Mesenchymal stem cell (in vitro differentiated cells and primary cell): ENCODE measurements around the gene HUNK.

ENCODE experiments used
- DNase-seq: peaks from one replicate; pipeline ENCODE4 v3.0.0-alpha.2; 2013
- H2AFZ ChIP-seq: one replicate; pipeline ENCODE4 v1.6.1; 2013; ENCODE audit warnings: low read depth, mild to moderate bottlenecking, control low read depth, inconsistent platforms, low read length, moderate library complexity
- H2AK5ac ChIP-seq: 2 replicates; pipeline ENCODE4 v1.6.1; 2013; ENCODE audit warnings: low read length, moderate library complexity, mild to moderate bottlenecking, inconsistent platforms; ENCODE audit not compliant: severe bottlenecking
- H2BK120ac ChIP-seq: one replicate; pipeline ENCODE4 v1.6.1; 2013; ENCODE audit warnings: low read depth, mild to moderate bottlenecking, inconsistent platforms, low read length, moderate library complexity
- H2BK12ac ChIP-seq, 2 experiments: one replicate each; pipeline ENCODE4 v1.6.1; 2013; ENCODE audit warnings: inconsistent platforms in 2 of 2, low read length in 2 of 2, mild to moderate bottlenecking in 2 of 2, moderate library complexity in 2 of 2, control low read depth in 1 of 2
- H2BK15ac ChIP-seq: one replicate; pipeline ENCODE4 v1.6.1; 2013; ENCODE audit warnings: mild to moderate bottlenecking, low read depth, inconsistent platforms; ENCODE audit not compliant: poor library complexity, severe bottlenecking
- H2BK5ac ChIP-seq: 2 replicates; pipeline ENCODE4 v1.6.1; 2013; ENCODE audit warnings: low read depth, mild to moderate bottlenecking, low read length, control low read depth, inconsistent platforms; ENCODE audit not compliant: poor library complexity, severe bottlenecking
- H3K14ac ChIP-seq, 2 experiments: one replicate each; pipeline ENCODE4 v1.6.1; 2013; ENCODE audit warnings: inconsistent platforms in 2 of 2, low read length in 2 of 2, control low read depth in 1 of 2, mild to moderate bottlenecking in 1 of 2, moderate library complexity in 1 of 2
- H3K18ac ChIP-seq, 2 experiments: one replicate each; pipeline ENCODE4 v1.6.1; 2013; ENCODE audit warnings: inconsistent platforms in 2 of 2, low read length in 2 of 2, control low read depth in 1 of 2, low read depth in 1 of 2, mild to moderate bottlenecking in 1 of 2
- H3K23ac ChIP-seq, 2 experiments: one replicate each; pipeline ENCODE4 v1.6.1; 2013; ENCODE audit warnings: inconsistent platforms in 2 of 2, low read length in 2 of 2, mild to moderate bottlenecking in 2 of 2, moderate library complexity in 2 of 2, control low read depth in 1 of 2
- H3K27ac ChIP-seq: 2 replicates; pipeline ENCODE4 v1.5.1; 2013; ENCODE audit warnings: mild to moderate bottlenecking, moderate library complexity, low read length, control low read depth, inconsistent platforms; ENCODE audit not compliant: poor library complexity, severe bottlenecking
- H3K27me3 ChIP-seq, 2 experiments: 2 replicates each; pipeline versions ENCODE4 v1.6.1 to v1.7.0; 2013; ENCODE audit warnings: low read length in 2 of 2, mild to moderate bottlenecking in 2 of 2, moderate library complexity in 2 of 2, control low read depth in 1 of 2, inconsistent platforms in 1 of 2; ENCODE audit not compliant: control insufficient read depth in 1 of 2, insufficient read depth in 1 of 2
- H3K36me3 ChIP-seq, 2 experiments: 2 replicates each; pipeline versions ENCODE4 v1.6.1 to v1.7.0; 2013; ENCODE audit warnings: low read length in 2 of 2, control low read depth in 1 of 2, inconsistent platforms in 1 of 2, low read depth in 1 of 2, mild to moderate bottlenecking in 1 of 2; ENCODE audit not compliant: insufficient read depth in 2 of 2, control insufficient read depth in 1 of 2
- H3K4ac ChIP-seq, 2 experiments: one replicate each; pipeline ENCODE4 v1.6.1; 2013; ENCODE audit warnings: inconsistent platforms in 2 of 2, low read length in 2 of 2, mild to moderate bottlenecking in 2 of 2, moderate library complexity in 2 of 2, control low read depth in 1 of 2, low read depth in 1 of 2
- H3K4me1 ChIP-seq: 2 replicates; pipeline ENCODE4 v1.6.1; 2013; ENCODE audit warnings: low read depth, low read length, control low read depth; ENCODE audit not compliant: control insufficient read depth, insufficient read depth
- H3K4me2 ChIP-seq: 2 replicates; pipeline ENCODE4 v1.6.1; 2013; ENCODE audit warnings: low read length, mild to moderate bottlenecking, inconsistent platforms; ENCODE audit not compliant: poor library complexity, severe bottlenecking
- H3K4me3 ChIP-seq, 2 experiments: 2 replicates each; pipeline versions ENCODE4 v1.5.1 to v1.7.0; 2013; ENCODE audit warnings: low read length in 2 of 2, mild to moderate bottlenecking in 2 of 2, control low read depth in 1 of 2, low read depth in 1 of 2; ENCODE audit not compliant: insufficient read depth in 1 of 2
- H3K79me1 ChIP-seq: replicated peaks from 2 replicates; pipeline ENCODE4 v1.6.1; 2013; ENCODE audit warnings: mild to moderate bottlenecking, control low read depth, low read length, inconsistent platforms; ENCODE audit not compliant: poor library complexity, severe bottlenecking
- H3K9ac ChIP-seq: 2 replicates; pipeline ENCODE4 v1.7.0; 2013; ENCODE audit warnings: mild to moderate bottlenecking, low read length, moderate library complexity
- H3K9me3 ChIP-seq: 2 replicates; pipeline ENCODE4 v1.7.0; 2013; ENCODE audit warnings: mild to moderate bottlenecking, low read length; ENCODE audit not compliant: control insufficient read depth
- H4K8ac ChIP-seq: one replicate; pipeline ENCODE4 v1.6.1; 2013; ENCODE audit warnings: inconsistent platforms, mild to moderate bottlenecking, low read length, moderate library complexity
- H4K91ac ChIP-seq: one replicate; pipeline ENCODE4 v1.6.1; 2013; ENCODE audit warnings: mild to moderate bottlenecking, low read length, inconsistent platforms
- WGBS: methylation state at CpG from one replicate; pipeline ENCODE4 v1.1.7; 2013; ENCODE audit warnings: mixed read lengths; 5-methylcytosine and 5-hydroxymethylcytosine counted together

The HUNK gene

GRCh38 chr21:31903896-31904295 is 31.1 kb downstream of the HUNK start:
- 75% methylated on average over 2 of the region's 3 CpGs for WGBS

DNA sequence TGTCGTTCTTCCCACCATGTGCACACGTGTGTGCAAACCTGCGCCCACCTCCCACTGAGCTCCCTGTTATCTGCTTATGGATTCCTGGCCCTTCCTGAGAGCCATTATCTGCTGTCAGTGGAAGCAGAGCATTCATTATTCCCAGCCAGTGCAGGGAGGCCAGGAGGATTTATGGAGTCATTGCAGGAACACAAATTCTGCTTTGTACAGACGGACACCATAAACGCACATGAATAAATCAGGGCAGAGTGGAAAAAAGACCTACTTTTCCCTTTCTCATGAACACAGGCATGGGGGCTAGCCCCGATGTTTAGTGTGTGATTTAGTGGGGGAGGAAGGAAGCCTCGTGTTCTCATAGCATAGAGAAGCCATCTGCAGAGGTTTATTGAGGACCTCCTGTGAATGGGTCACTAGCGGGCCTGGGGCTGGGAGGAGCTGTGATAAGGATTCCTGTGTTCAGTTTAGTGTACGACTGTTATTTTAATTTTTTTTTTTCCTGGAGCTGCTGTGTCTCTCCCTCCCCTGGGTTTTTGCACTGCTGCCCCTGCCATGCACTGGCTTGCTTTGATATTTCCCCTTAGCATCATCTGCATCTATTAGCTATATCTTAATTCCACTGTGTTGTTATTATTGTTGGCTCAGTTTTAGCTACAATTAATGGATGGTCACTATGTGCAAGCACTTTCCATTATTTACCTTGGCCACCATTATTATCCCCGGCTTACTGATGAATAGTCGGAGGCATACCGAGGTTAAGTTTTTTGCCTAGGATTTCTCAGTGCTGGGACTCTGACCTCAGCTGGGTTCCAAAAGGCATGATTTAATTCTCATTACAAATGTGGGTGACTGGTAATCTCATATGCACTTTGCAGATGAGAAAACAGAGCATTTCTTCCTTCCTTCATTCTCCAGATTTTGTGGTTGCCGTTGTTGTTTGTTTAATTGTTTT is 33.0 kb downstream of the HUNK start:
- peaks cover 0 to 13% of the 10 kb centered on the region in 2 experiments for H3K27me3 ChIP-seq
- H2BK15ac ChIP-seq = no peak overlapping the region
- H2BK120ac ChIP-seq = no peak overlapping the region
- H3K4me1 ChIP-seq = peaks cover 7% of the 10 kb centered on the region
- peak overlapping the region in 1 of 2 experiments; percentile 10 for H3K4ac ChIP-seq
- no peak overlapping the region for H3K18ac ChIP-seq
- no peak overlapping the region for H2BK12ac ChIP-seq
- no peak overlapping the region for H3K4me2 ChIP-seq
- no peak overlapping the region for H2BK5ac ChIP-seq
- DNase-seq = no peak
- no peak overlapping the region for H3K23ac ChIP-seq
- no peak overlapping the region for H2AFZ ChIP-seq
- H3K9ac ChIP-seq = no peak overlapping the region
- H3K4me3 ChIP-seq = no peak overlapping the region
- no peak overlapping the region for H3K14ac ChIP-seq
- H3K36me3 ChIP-seq = no peaks in the 10 kb centered on the region
- no peak overlapping the region for H2AK5ac ChIP-seq
- no peaks in the 10 kb centered on the region for H3K79me1 ChIP-seq
- H3K27ac ChIP-seq = no peak overlapping the region
- H3K9me3 ChIP-seq = no peaks in the 10 kb centered on the region
- H4K8ac ChIP-seq = no peak overlapping the region
- no peak overlapping the region for H4K91ac ChIP-seq
- 44% methylated on average over 12 of the region's 13 CpGs for WGBS

More at GRCh38 chr21:31903896-31904295, 31.1 kb downstream of the HUNK start:
- no peak overlapping the region for H3K4ac ChIP-seq
- no peak overlapping the region for H2AFZ ChIP-seq
- no peaks in the 10 kb centered on the region for H3K9me3 ChIP-seq
- no peak overlapping the region for H2BK12ac ChIP-seq
- H2BK15ac ChIP-seq = no peak overlapping the region
- peaks cover 3% of the 10 kb centered on the region for H3K4me1 ChIP-seq
- H3K9ac ChIP-seq = no peak overlapping the region
- H3K4me2 ChIP-seq = no peak overlapping the region
- H2BK120ac ChIP-seq = no peak overlapping the region
- DNase-seq = no peak
- no peak overlapping the region for H2AK5ac ChIP-seq
- H3K23ac ChIP-seq = no peak overlapping the region
- H2BK5ac ChIP-seq = no peak overlapping the region
- H3K4me3 ChIP-seq = no peak overlapping the region
- H3K27ac ChIP-seq = no peak overlapping the region
- no peak overlapping the region for H3K18ac ChIP-seq
- no peak overlapping the region for H4K91ac ChIP-seq
- no peaks in the 10 kb centered on the region for H3K79me1 ChIP-seq
- no peak overlapping the region for H4K8ac ChIP-seq
- H3K36me3 ChIP-seq = no peaks in the 10 kb centered on the region
- H3K14ac ChIP-seq = no peak overlapping the region
- H3K27me3 ChIP-seq = peaks cover 0 to 5% of the 10 kb centered on the region in 2 experiments

GRCh38 chr21:31908106-31909031 is 35.5 kb downstream of the HUNK start:
- H2BK12ac ChIP-seq = no peak overlapping the region
- H3K79me1 ChIP-seq = no peaks in the 10 kb centered on the region
- no peak overlapping the region for H3K23ac ChIP-seq
- peaks cover 0 to 13% of the 10 kb centered on the region in 2 experiments for H3K27me3 ChIP-seq
- no peak overlapping the region for H2AK5ac ChIP-seq
- peaks cover 7% of the 10 kb centered on the region for H3K4me1 ChIP-seq
- no peak overlapping the region for H2BK5ac ChIP-seq
- H3K4me3 ChIP-seq = no peak overlapping the region
- no peak overlapping the region for H3K27ac ChIP-seq
- H2BK15ac ChIP-seq = no peak overlapping the region
- no peaks in the 10 kb centered on the region for H3K9me3 ChIP-seq
- H3K36me3 ChIP-seq = no peaks in the 10 kb centered on the region
- no peak overlapping the region for H3K14ac ChIP-seq
- whole genome bisulfite sequencing = 55% methylated on average over 20 of the region's 20 CpGs
- H2BK120ac ChIP-seq = no peak overlapping the region
- H3K18ac ChIP-seq = no peak overlapping the region
- no peak overlapping the region for H3K4ac ChIP-seq
- peak overlapping the region; percentile 52 for H3K4me2 ChIP-seq
- H3K9ac ChIP-seq = peak overlapping the region; percentile 43
- no peak overlapping the region for H4K8ac ChIP-seq
- H4K91ac ChIP-seq = no peak overlapping the region
- H2AFZ ChIP-seq = no peak overlapping the region
- DNase-seq = no peak
